GM12865 (cell line): ENCODE results near the gene IZUMO2.

Experiments used
- DNase-seq: peaks from one replicate; pipeline ENCODE4 v3.0.0; 2010; ENCODE audit warnings: low read depth
- H3K4me3 ChIP-seq: 2 replicates; pipeline ENCODE4 v1.5.1; 2011; ENCODE audit warnings: mild to moderate bottlenecking, low read depth, low read length, control low read depth
- CTCF ChIP-seq: IDR thresholded peaks from 2 replicates; pipeline ENCODE4 v1.5.1; 2011; ENCODE audit warnings: low read length, control low read depth, low read depth, inconsistent platforms; ENCODE audit not compliant: insufficient read depth; ENCODE audit errors: missing control alignments

Gene IZUMO2

GRCh38 chr19:50190439-50190891 is 27.4 kb upstream of the IZUMO2 start:
- DNase-seq = peak; percentile 54
- H3K4me3 ChIP-seq = no peak overlapping the region
- no peak for TF ChIP-seq CTCF

- H3K4me3 ChIP-seq = no peak overlapping the region
- no peak for TF ChIP-seq CTCF
- no peak for DNase-seq
Measured at GRCh38 chr19:50189331-50189730, 26.2 kb upstream of the IZUMO2 start.

GRCh38 chr19:50187937-50188336 is 24.9 kb upstream of the IZUMO2 start:
- H3K4me3 ChIP-seq = no peak overlapping the region
- TF ChIP-seq CTCF = no peak
- DNase-seq = no peak

GRCh38 chr19:50184196-50184595 is 21.1 kb upstream of the IZUMO2 start:
- no peak for DNase-seq
- no peak for TF ChIP-seq CTCF
- H3K4me3 ChIP-seq = no peak overlapping the region

GRCh38 chr19:50181121-50181520 is 18.0 kb upstream of the IZUMO2 start:
- no peak for DNase-seq
- no peak for TF ChIP-seq CTCF
- no peak overlapping the region for H3K4me3 ChIP-seq

- DNase-seq = peak; percentile 89
- no peak for TF ChIP-seq CTCF
- H3K4me3 ChIP-seq = peak overlapping the region; percentile 47
Measured at GRCh38 chr19:50178859-50179537, 15.9 kb upstream of the IZUMO2 start.

- H3K4me3 ChIP-seq = peak overlapping the region; percentile 47
- DNase-seq = peak; percentile 72
- TF ChIP-seq CTCF = no peak
Measured at GRCh38 chr19:50178320-50178719, 15.2 kb upstream of the IZUMO2 start.
